GM21576 (cell line): Measurements from ENCODE around the gene PAQR9.
"Not testable (repeated sequence)": the region's sequence is repeated elsewhere in the genome, so short reads cannot be mapped to it uniquely, and the experiment has no call there.

Experiments used
- ATAC-seq: cut with Tn5 transposase; IDR thresholded peaks from one replicate; pipeline ENCODE4 v1.9.1; 2021; ENCODE audit warnings: mild to moderate bottlenecking, moderate library complexity; ENCODE audit not compliant: unreplicated experiment

PAQR9 gene

GRCh38 chr3:142963516-142964448, at the start of gene PAQR9:
TSS of gene PAQR9 (minus strand) at chr3:142963674. CDS start at chr3:142963336, 338 bp downstream.
- ATAC-seq = no peak

GRCh38 chr3:143011705-143012104, 48.2 kb upstream of the PAQR9 start:
- no peak for ATAC-seq

GRCh38 chr3:143010024-143010423, 46.5 kb upstream of the PAQR9 start:
- no peak for ATAC-seq

GRCh38 chr3:143004823-143005222, 41.3 kb upstream of the PAQR9 start:
- ATAC-seq = no peak

- ATAC-seq = no peak
Measured at GRCh38 chr3:143002727-143003126, 39.3 kb upstream of the PAQR9 start.

GRCh38 chr3:143002083-143002712, 38.7 kb upstream of the PAQR9 start:
- peak; percentile 26 for ATAC-seq

- ATAC-seq = peak; percentile 83
Measured at GRCh38 chr3:143001369-143002082, 38.1 kb upstream of the PAQR9 start, which contains the start of gene U2SURP. TSS of gene U2SURP (plus strand) at chr3:143001570. CDS start at chr3:143001629, 59 bp downstream.

GRCh38 chr3:143001034-143001368, 37.5 kb upstream of the PAQR9 start:
- peak; percentile 71 for ATAC-seq

GRCh38 chr3:143000528-143000927, 37.1 kb upstream of the PAQR9 start:
- no peak for ATAC-seq

GRCh38 chr3:142999881-143000280, 36.4 kb upstream of the PAQR9 start:
- ATAC-seq = no peak

- ATAC-seq = no peak
Measured at GRCh38 chr3:142998439-142998838, 35.0 kb upstream of the PAQR9 start.

- ATAC-seq = no peak
Measured at GRCh38 chr3:142997330-142997729, 33.9 kb upstream of the PAQR9 start.

GRCh38 chr3:142993958-142994442, 30.5 kb upstream of the PAQR9 start:
- no peak for ATAC-seq

- no peak for ATAC-seq
Measured at GRCh38 chr3:142992323-142992722, 28.8 kb upstream of the PAQR9 start.

- no peak for ATAC-seq
Measured at GRCh38 chr3:142990721-142991120, 27.2 kb upstream of the PAQR9 start.

- not testable (repeated sequence) for ATAC-seq
Measured at GRCh38 chr3:142988826-142989225, 25.4 kb upstream of the PAQR9 start.

GRCh38 chr3:142988221-142988620, 24.7 kb upstream of the PAQR9 start:
- ATAC-seq = not testable (repeated sequence)

- peak; percentile 70 for ATAC-seq
Measured at GRCh38 chr3:142987707-142988106, 24.2 kb upstream of the PAQR9 start.

- ATAC-seq = peak; percentile 50
Measured at GRCh38 chr3:142987080-142987700, 23.7 kb upstream of the PAQR9 start.

GRCh38 chr3:142984255-142984654, 20.8 kb upstream of the PAQR9 start:
- no peak for ATAC-seq

GRCh38 chr3:142983318-142983717, 19.8 kb upstream of the PAQR9 start:
- ATAC-seq = no peak
